SK-N-SH treated with all-trans-retinoic acid at 6 μM for 48 hours (cell line): ENCODE data around the gene RALGAPB.

ENCODE experiments used
- ATAC-seq: fragments of 200-7000 bp; cut with Tn5 transposase; 3 replicates; pipeline ENCODE4 v1.9.1; 2020; ENCODE audit warnings: mild to moderate bottlenecking, moderate library complexity
- BACH2 ChIP-seq: fragments of 250-450 bp; sonication (Bioruptor Pico); IDR thresholded peaks from 2 replicates; pipeline ENCODE4 v1.9.0; 2021; ENCODE audit warnings: mild to moderate bottlenecking, borderline replicate concordance
- CSDC2 ChIP-seq: fragments of 250-450 bp; sonication (Bioruptor Pico); IDR thresholded peaks from 2 replicates; pipeline ENCODE4 v1.5.0; 2020; ENCODE audit warnings: mild to moderate bottlenecking, moderate library complexity
- GLIS3 ChIP-seq: fragments of 250-450 bp; sonication (Bioruptor Pico); IDR thresholded peaks from 2 replicates; pipeline ENCODE4 v1.5.0; 2020; ENCODE audit warnings: mild to moderate bottlenecking, moderate library complexity
- ISL1 ChIP-seq: fragments of 250-450 bp; sonication (Bioruptor Pico); IDR thresholded peaks from 2 replicates; pipeline ENCODE4 v2.1.2; 2022; ENCODE audit warnings: mild to moderate bottlenecking, moderate library complexity
- OSR1 ChIP-seq: fragments of 250-450 bp; sonication (Bioruptor Pico); IDR thresholded peaks from 2 replicates; pipeline ENCODE4 v1.8.0; 2022; ENCODE audit warnings: moderate library complexity, mild to moderate bottlenecking, inconsistent platforms
- PATZ1 ChIP-seq: fragments of 250-450 bp; sonication (Bioruptor Pico); IDR thresholded peaks from 2 replicates; pipeline ENCODE4 v1.8.0; 2020; ENCODE audit warnings: mild to moderate bottlenecking, moderate library complexity, borderline replicate concordance
- PPARA ChIP-seq: fragments of 250-450 bp; sonication (Bioruptor Pico); IDR thresholded peaks from 2 replicates; pipeline ENCODE4 v1.5.0; 2020; ENCODE audit warnings: mild to moderate bottlenecking, borderline replicate concordance
- RARB ChIP-seq: fragments of 250-450 bp; sonication (Bioruptor Pico); IDR thresholded peaks from 2 replicates; pipeline ENCODE4 v1.8.0; 2021; ENCODE audit warnings: mild to moderate bottlenecking, moderate library complexity
- SNAI2 ChIP-seq: fragments of 250-450 bp; sonication (Bioruptor Pico); IDR thresholded peaks from 2 replicates; pipeline ENCODE4 v1.5.0; 2020; ENCODE audit warnings: mild to moderate bottlenecking, moderate library complexity
- TCF4 ChIP-seq: fragments of 250-450 bp; sonication (Bioruptor Pico); IDR thresholded peaks from 2 replicates; pipeline ENCODE4 v1.8.0; 2021; ENCODE audit warnings: mild to moderate bottlenecking, moderate library complexity, borderline replicate concordance
- TOX ChIP-seq: fragments of 250-450 bp; sonication (Bioruptor Pico); IDR thresholded peaks from 2 replicates; pipeline ENCODE4 v1.8.0; 2021; ENCODE audit warnings: mild to moderate bottlenecking, moderate library complexity, borderline replicate concordance
- ZC3H10 ChIP-seq: fragments of 250-450 bp; sonication (Bioruptor Pico); IDR thresholded peaks from 2 replicates; pipeline ENCODE4 v1.5.1; 2021; ENCODE audit warnings: mild to moderate bottlenecking, moderate library complexity
- ZFP3 ChIP-seq: fragments of 250-450 bp; sonication (Bioruptor Pico); IDR thresholded peaks from 2 replicates; pipeline ENCODE4 v1.5.0; 2020; ENCODE audit warnings: mild to moderate bottlenecking, moderate library complexity
- ZFP30 ChIP-seq: fragments of 450-650 bp; formaldehyde crosslinking; IDR thresholded peaks from 2 replicates; pipeline ENCODE4 v1.5.0; 2022; ENCODE audit warnings: mild to moderate bottlenecking, moderate library complexity
- ZNF565 ChIP-seq: fragments of 450-650 bp; formaldehyde crosslinking; conservative IDR thresholded peaks from 2 replicates; pipeline ENCODE4 v1.5.0; 2020; ENCODE audit warnings: low read depth, mild to moderate bottlenecking, moderate library complexity
- ZNF70 ChIP-seq: fragments of 450-650 bp; formaldehyde crosslinking; IDR thresholded peaks from 2 replicates; pipeline ENCODE4 v1.5.0; 2020; ENCODE audit warnings: mild to moderate bottlenecking, moderate library complexity
- TF ChIP-seq, protein P1 (sequence below): fragments of 250-450 bp; sonication (Bioruptor Pico); IDR thresholded peaks from 2 replicates; pipeline ENCODE4 v1.5.1; 2021; ENCODE audit warnings: mild to moderate bottlenecking, moderate library complexity
- TF ChIP-seq, protein P2 (sequence below): fragments of 250-450 bp; sonication (Bioruptor Pico); IDR thresholded peaks from 2 replicates; pipeline ENCODE4 v1.8.0; 2021; ENCODE audit warnings: low read depth, mild to moderate bottlenecking, moderate library complexity, borderline replicate concordance
- TF ChIP-seq, protein P3 (sequence below): fragments of 250-450 bp; sonication (Bioruptor Pico); IDR thresholded peaks from 2 replicates; pipeline ENCODE4 v1.5.1; 2020; ENCODE audit warnings: low read depth, mild to moderate bottlenecking, moderate library complexity
- TF ChIP-seq, protein P4 (sequence below): fragments of 250-450 bp; sonication (Bioruptor Pico); IDR thresholded peaks from 2 replicates; pipeline ENCODE4 v1.5.0; 2020; ENCODE audit warnings: mild to moderate bottlenecking, moderate library complexity

RALGAPB gene

DNA sequence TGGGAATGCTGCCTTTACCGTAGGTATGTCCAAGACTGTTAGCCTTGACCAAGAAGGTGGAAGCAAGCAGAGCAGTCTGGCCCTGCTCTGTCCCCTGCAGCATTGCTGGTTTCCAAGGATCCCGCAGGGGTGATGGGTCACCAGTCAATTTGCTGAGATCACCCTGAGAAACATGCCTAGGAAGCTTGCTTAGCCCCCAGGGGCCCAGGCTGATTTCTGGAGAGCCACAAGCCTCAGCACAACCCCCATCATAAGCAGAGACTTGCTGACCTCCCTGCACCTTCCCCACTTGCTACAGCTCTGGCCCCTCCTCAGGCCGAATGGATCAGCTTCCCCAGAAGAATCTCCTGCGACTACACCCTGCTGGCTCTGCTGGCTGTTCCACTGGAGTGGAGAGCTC lies 150.4 kb downstream of the RALGAPB start:
- no peak for ATAC-seq
- TF ChIP-seq ZC3H10 (no peak), GLIS3 (CRISPR knock-in tag) (no peak), RARB (CRISPR knock-in tag) (no peak)
- TF ChIP-seq, protein P1, sequence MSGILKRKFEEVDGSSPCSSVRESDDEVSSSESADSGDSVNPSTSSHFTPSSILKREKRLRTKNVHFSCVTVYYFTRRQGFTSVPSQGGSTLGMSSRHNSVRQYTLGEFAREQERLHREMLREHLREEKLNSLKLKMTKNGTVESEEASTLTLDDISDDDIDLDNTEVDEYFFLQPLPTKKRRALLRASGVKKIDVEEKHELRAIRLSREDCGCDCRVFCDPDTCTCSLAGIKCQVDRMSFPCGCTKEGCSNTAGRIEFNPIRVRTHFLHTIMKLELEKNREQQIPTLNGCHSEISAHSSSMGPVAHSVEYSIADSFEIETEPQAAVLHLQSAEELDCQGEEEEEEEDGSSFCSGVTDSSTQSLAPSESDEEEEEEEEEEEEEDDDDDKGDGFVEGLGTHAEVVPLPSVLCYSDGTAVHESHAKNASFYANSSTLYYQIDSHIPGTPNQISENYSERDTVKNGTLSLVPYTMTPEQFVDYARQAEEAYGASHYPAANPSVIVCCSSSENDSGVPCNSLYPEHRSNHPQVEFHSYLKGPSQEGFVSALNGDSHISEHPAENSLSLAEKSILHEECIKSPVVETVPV: no peak
- TF ChIP-seq, all 23 proteins: peak for 0

DNA sequence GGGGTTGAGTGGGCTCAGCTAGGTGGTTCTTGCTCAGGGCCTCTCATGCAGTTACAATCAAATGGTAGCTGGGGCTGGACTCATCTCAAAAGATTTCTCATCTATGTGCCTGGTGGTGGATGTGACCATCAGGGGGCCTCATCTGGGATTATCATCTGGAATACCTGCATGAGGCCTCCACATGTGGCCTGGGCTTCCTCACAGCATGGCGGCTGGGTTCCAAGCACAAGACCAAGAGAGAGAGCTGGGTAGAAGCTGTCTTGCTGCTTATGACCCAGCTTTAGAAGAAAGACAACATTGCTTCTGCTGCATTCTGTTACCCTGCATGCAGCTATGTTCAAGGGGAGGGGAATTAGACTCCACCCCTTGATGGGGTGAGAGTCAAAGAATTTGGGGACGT lies 151.4 kb downstream of the RALGAPB start:
- peak; percentile 93 for TF ChIP-seq ZNF565
- no peak for TF ChIP-seq RARB (CRISPR knock-in tag)
- no peak for TF ChIP-seq ZFP3 (CRISPR knock-in tag)
- no peak for TF ChIP-seq ISL1 (CRISPR knock-in tag)
- TF ChIP-seq, protein P2, sequence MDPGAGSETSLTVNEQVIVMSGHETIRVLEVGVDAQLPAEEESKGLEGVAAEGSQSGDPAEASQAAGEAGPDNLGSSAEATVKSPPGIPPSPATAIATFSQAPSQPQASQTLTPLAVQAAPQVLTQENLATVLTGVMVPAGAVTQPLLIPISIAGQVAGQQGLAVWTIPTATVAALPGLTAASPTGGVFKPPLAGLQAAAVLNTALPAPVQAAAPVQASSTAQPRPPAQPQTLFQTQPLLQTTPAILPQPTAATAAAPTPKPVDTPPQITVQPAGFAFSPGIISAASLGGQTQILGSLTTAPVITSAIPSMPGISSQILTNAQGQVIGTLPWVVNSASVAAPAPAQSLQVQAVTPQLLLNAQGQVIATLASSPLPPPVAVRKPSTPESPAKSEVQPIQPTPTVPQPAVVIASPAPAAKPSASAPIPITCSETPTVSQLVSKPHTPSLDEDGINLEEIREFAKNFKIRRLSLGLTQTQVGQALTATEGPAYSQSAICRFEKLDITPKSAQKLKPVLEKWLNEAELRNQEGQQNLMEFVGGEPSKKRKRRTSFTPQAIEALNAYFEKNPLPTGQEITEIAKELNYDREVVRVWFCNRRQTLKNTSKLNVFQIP: no peak
- no peak for TF ChIP-seq PPARA
- TF ChIP-seq PATZ1 (CRISPR knock-in tag): no peak
- no peak for ATAC-seq

GRCh38 chr20:38625896-38626295 lies 153.3 kb downstream of the RALGAPB start:
- TF ChIP-seq BACH2 (CRISPR knock-in tag) (no peak), TOX (CRISPR knock-in tag) (no peak), OSR1 (CRISPR knock-in tag) (no peak), TCF4 (no peak), ZNF70 (CRISPR knock-in tag) (no peak), ZFP30 (no peak), SNAI2 (CRISPR knock-in tag) (no peak), ISL1 (CRISPR knock-in tag) (no peak), CSDC2 (no peak), RARB (CRISPR knock-in tag) (no peak)
- TF ChIP-seq, protein P3, sequence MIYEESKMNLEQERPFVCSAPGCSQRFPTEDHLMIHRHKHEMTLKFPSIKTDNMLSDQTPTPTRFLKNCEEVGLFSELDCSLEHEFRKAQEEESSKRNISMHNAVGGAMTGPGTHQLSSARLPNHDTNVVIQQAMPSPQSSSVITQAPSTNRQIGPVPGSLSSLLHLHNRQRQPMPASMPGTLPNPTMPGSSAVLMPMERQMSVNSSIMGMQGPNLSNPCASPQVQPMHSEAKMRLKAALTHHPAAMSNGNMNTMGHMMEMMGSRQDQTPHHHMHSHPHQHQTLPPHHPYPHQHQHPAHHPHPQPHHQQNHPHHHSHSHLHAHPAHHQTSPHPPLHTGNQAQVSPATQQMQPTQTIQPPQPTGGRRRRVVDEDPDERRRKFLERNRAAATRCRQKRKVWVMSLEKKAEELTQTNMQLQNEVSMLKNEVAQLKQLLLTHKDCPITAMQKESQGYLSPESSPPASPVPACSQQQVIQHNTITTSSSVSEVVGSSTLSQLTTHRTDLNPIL (CRISPR knock-in tag): no peak
- TF ChIP-seq, protein P4, sequence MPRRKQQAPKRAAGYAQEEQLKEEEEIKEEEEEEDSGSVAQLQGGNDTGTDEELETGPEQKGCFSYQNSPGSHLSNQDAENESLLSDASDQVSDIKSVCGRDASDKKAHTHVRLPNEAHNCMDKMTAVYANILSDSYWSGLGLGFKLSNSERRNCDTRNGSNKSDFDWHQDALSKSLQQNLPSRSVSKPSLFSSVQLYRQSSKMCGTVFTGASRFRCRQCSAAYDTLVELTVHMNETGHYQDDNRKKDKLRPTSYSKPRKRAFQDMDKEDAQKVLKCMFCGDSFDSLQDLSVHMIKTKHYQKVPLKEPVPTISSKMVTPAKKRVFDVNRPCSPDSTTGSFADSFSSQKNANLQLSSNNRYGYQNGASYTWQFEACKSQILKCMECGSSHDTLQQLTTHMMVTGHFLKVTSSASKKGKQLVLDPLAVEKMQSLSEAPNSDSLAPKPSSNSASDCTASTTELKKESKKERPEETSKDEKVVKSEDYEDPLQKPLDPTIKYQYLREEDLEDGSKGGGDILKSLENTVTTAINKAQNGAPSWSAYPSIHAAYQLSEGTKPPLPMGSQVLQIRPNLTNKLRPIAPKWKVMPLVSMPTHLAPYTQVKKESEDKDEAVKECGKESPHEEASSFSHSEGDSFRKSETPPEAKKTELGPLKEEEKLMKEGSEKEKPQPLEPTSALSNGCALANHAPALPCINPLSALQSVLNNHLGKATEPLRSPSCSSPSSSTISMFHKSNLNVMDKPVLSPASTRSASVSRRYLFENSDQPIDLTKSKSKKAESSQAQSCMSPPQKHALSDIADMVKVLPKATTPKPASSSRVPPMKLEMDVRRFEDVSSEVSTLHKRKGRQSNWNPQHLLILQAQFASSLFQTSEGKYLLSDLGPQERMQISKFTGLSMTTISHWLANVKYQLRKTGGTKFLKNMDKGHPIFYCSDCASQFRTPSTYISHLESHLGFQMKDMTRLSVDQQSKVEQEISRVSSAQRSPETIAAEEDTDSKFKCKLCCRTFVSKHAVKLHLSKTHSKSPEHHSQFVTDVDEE (CRISPR knock-in tag): no peak
- ATAC-seq: no peak

- ATAC-seq: no peak
- TF ChIP-seq, protein P1: no peak
- no peak for TF ChIP-seq ZNF70 (CRISPR knock-in tag)
- TF ChIP-seq, protein P2: no peak
- TF ChIP-seq, protein P4 (CRISPR knock-in tag): no peak
- no peak for TF ChIP-seq CSDC2
- TF ChIP-seq TCF4: no peak
- TF ChIP-seq ZFP3 (CRISPR knock-in tag): no peak
- no peak for TF ChIP-seq BACH2 (CRISPR knock-in tag)
Observed at GRCh38 chr20:38626921-38627659, 154.4 kb downstream of the RALGAPB start.
